Ectodermal cell (in vitro differentiated cells): ENCODE data around the gene WDR33.
"Not testable (repeated sequence)": the region's sequence is repeated elsewhere in the genome, so short reads cannot be mapped to it uniquely, and the experiment has no call there.

Experiments
- H3K27ac ChIP-seq: 2 replicates; pipeline ENCODE4 v1.7.0; 2013; ENCODE audit warnings: mild to moderate bottlenecking, low read depth, low read length; ENCODE audit not compliant: insufficient read depth, poor library complexity, severe bottlenecking
- H3K27me3 ChIP-seq: 2 replicates; pipeline ENCODE4 v1.7.0; 2013; ENCODE audit warnings: mild to moderate bottlenecking, low read length; ENCODE audit not compliant: insufficient read depth, control insufficient read depth, poor library complexity, severe bottlenecking
- H3K36me3 ChIP-seq: one replicate; pipeline ENCODE4 v1.7.0; 2013; ENCODE audit warnings: low read length; ENCODE audit not compliant: control insufficient read depth, insufficient read depth
- H3K4me1 ChIP-seq: one replicate; pipeline ENCODE4 v1.7.0; 2013; ENCODE audit warnings: low read length; ENCODE audit not compliant: control insufficient read depth, insufficient read depth
- H3K4me3 ChIP-seq: 2 replicates; pipeline ENCODE4 v1.7.0; 2013; ENCODE audit warnings: low read depth, low read length, control low read depth; ENCODE audit not compliant: insufficient read depth
- H3K9me3 ChIP-seq: 2 replicates; pipeline ENCODE4 v1.7.0; 2013; ENCODE audit warnings: mild to moderate bottlenecking, low read length, moderate library complexity; ENCODE audit not compliant: control insufficient read depth
- WGBS, 2 experiments: methylation state at CpG; one replicate each; pipeline ENCODE4 v1.1.7; 2013; ENCODE audit warnings: missing lambda C conversion rate in 2 of 2; 5-methylcytosine and 5-hydroxymethylcytosine counted together

WDR33 gene

DNA sequence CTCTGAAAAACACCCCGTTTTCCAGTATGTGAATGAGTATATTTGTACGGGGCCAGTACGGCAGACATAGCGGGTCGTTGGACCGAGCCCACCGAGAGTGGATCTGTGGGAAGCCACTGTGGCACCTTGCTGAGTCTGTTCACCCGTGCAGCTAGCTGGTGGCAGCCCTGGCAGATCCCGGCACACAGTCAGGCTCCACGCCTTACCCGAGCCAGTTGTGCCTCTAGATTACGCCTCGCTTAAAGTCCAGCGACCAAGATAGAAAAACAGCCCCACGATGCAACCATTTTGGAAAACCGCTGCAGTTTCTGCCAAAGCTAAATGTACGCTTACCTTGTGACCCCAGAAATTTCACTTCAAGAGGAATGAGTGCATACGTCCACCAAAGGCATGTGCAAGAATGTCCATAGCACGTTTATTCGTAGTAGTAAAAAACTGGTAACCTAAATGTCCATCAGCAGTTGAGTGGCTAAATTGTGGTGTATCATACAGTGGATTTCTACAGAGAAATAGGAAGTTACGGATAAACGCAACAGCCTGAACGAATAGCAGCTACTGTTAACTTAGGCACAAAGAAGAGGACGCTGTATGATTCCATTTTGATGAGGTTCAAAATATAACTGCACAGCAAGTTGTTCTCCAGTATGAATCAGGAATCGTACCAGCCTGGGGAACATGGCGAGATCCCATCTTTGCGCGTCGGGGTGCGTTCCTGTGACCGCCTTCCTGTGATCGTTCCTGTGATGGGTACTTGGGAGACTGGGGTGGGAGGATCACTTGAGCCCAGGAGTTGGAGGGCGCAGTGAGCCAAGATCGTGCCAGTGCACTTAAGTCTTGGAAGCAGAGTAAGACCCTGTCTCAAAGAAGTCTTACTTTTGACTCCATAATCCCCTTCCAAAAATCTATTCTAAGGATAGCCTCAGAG is 688 bp upstream of the WDR33 start:
- Histone ChIP-seq H3K27ac (peak overlapping the region; percentile 87), H3K9me3 (no peaks in the 10 kb centered on the region), H3K4me3 (peak overlapping the region; percentile 83), H3K4me1 (no peaks in the 10 kb centered on the region), H3K36me3 (no peaks in the 10 kb centered on the region), H3K27me3 (no peaks in the 10 kb centered on the region)
- 64 to 65% methylated on average over 34 of the region's 34 CpGs for WGBS, 2 experiments

DNA sequence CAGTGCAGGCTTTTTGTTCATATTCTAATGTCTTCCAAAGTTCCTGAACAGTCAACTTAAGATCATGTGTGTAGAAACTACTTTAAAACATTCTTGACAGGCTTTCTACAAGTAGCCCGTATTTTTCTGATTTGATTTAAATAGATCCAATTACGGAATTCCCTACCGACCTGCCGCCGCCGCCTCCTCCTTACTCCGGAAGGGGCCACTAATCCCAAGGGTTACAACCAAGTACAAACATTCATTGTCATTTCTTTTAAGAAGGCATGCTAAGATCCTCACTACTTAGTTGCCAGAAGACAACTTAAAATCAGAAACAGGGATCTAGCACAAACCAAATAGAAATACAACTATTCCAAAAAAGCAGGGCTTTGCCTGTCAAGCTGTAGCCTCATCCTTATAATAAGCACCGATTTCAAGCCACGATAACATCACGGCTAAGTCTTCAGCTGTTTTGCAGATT is 784 bp downstream of the WDR33 start:
- Histone ChIP-seq H3K27ac (peak overlapping the region; percentile 87), H3K27me3 (no peaks in the 10 kb centered on the region), H3K4me3 (peak overlapping the region; percentile 83), H3K36me3 (no peaks in the 10 kb centered on the region), H3K4me1 (no peaks in the 10 kb centered on the region), H3K9me3 (no peaks in the 10 kb centered on the region)
- WGBS, 2 experiments, result 0 to 1% methylated on average over 10 of the region's 10 CpGs

DNA sequence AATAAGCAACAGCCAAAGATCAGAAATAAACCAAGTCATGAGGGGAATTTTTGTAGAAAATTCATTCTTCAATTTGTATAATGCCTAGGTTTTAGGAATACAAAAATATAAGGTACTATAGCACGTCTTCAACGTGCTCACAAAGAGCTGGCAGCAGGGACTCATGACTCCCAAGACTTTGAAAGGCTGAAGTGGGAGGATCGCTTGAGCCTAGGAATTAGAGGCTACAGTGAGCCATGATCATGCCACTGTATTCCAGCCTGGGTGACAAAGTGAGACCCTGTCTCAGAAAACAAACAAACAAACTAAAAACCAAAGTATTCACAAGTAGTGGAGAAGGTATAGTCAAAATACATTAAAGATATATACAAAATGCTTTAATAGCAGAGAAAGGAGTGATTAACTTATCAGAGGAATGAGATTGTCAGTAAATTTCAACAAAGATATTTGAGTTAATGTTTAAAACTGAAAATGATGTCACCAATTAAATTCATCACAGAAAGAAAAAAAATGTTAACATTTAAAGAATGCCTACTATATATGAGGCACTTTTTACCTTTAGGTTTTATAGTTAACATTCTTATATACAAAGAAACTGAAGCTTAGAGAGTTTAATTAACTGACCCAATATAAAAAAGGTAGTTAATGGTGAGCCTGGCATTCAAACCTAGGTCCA is 3.2 kb downstream of the WDR33 start:
- no peaks in the 10 kb centered on the region for H3K27me3 ChIP-seq
- no peak overlapping the region for H3K27ac ChIP-seq
- H3K4me3 ChIP-seq, result no peak overlapping the region
- H3K9me3 ChIP-seq, result no peaks in the 10 kb centered on the region
- H3K4me1 ChIP-seq, result no peaks in the 10 kb centered on the region
- no peaks in the 10 kb centered on the region for H3K36me3 ChIP-seq
- 77 to 89% methylated on average over 3 of the region's 3 CpGs for WGBS, 2 experiments

DNA sequence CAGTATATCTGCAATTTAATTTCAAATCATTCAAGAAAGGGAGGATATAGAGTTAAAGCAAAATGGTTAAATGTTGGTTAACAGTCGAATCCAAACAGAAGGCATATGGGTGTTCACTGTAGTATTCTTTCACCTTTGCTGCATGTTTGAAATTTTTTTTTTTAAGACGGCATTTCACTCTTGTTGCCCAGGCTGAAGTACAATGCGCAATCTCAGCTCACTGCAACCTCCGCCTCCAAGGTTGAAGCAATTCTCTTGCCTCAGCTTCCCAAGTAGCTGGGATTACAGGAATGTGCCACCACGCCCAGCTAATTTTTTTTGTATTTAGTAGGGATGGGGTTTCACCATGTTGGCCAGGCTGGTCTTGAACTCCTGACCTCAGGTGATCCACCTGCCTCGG is 4.1 kb downstream of the WDR33 start:
- not testable (repeated sequence) for H3K27me3 ChIP-seq, H3K4me3 ChIP-seq, H3K36me3 ChIP-seq, H3K4me1 ChIP-seq, H3K27ac ChIP-seq, H3K9me3 ChIP-seq
- 91 to 95% methylated on average over 6 of the region's 6 CpGs for WGBS, 2 experiments

DNA sequence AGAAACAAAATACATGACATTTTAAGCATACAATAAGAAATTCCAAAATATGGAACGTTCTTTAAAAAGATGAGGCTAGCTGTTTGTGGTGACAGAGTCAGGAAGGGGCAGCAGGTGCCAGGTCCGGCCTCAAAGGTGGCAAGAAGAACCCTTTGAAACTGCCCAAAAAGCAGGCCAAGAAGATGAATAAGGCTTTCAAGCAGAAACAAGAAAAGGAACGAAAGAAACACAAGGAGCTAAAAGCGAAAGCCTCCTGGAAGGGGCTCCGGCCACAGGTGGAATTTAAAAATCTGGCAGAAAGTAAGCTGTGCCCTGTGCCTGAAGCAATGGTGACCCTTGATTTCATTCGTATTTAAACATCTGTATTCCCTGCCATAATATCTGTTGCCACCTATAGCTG is 5.5 kb downstream of the WDR33 start:
- 95 to 96% methylated on average over 6 of the region's 6 CpGs for WGBS, 2 experiments
- Histone ChIP-seq H3K27ac (no peak overlapping the region), H3K27me3 (no peaks in the 10 kb centered on the region), H3K4me1 (no peaks in the 10 kb centered on the region), H3K36me3 (no peaks in the 10 kb centered on the region), H3K9me3 (no peaks in the 10 kb centered on the region), H3K4me3 (no peak overlapping the region)

DNA sequence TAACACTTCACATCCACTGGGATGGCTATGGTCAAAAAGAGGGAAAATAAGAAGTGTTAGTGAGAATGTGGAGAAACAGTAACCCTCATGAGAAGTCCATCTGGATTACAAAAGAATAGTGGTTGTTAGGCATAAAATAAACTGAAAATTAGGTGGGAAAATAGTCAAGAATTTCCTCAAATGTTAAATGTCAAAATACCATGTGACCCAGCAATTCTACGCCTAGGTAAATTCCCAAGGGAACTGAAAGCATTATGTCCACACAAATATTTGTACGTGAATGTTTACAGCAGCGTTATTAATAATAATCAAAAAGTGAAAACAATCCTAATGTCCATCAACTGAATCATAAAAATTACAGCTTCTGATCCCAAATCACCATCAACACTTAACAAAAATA is 11.0 kb downstream of the WDR33 start:
- H3K4me3 ChIP-seq, result no peak overlapping the region
- H3K27me3 ChIP-seq, result no peaks in the 10 kb centered on the region
- no peak overlapping the region for H3K27ac ChIP-seq
- 96 to 99% methylated on average over 3 of the region's 3 CpGs for WGBS, 2 experiments
- no peaks in the 10 kb centered on the region for H3K9me3 ChIP-seq
- no peaks in the 10 kb centered on the region for H3K4me1 ChIP-seq
- H3K36me3 ChIP-seq, result no peaks in the 10 kb centered on the region

DNA sequence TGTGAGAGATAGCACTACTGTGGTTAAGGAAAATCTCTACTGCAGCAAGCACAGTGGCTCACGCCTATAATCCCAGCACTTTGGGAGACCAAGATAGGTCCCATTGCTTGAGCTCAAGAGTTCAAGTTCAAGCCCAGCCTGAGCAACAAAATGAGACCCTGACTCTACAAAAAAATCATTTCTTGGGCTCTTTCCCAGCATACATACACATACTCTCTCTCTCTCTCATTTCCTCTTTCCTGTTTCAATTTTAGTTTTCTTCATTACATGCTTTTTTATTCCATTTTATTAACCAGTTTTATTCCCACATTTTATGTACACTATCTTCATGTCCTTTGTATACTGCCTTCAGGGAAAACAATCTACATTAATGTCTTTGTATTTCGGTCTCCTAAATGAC is 14.6 kb downstream of the WDR33 start:
- no peak overlapping the region for H3K27ac ChIP-seq
- H3K27me3 ChIP-seq, result no peaks in the 10 kb centered on the region
- no peaks in the 10 kb centered on the region for H3K36me3 ChIP-seq
- H3K9me3 ChIP-seq, result no peaks in the 10 kb centered on the region
- WGBS, 2 experiments, result 80 to 96% methylated on average over 1 to 2 of the region's 2 CpGs
- H3K4me3 ChIP-seq, result no peak overlapping the region
- no peaks in the 10 kb centered on the region for H3K4me1 ChIP-seq

DNA sequence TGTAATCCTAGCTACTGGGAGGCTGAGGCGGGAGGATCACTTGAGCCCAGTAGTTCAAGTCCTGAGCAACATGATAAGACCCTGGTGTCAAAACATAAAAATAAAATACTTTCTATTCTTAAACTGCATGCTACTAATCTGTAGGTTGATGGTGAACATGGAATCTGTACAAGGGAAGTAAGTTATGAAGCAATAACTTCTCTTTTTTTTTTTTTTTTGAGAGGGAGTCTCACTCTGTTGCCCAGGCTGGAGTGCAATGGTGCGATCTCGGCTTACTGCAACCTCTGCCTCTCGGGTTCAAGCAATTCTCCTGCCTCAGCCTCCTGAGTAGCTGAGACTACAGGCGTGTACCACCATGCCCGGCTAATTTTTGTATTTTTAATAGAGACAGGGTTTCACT is 16.1 kb downstream of the WDR33 start:
- WGBS, 2 experiments, result 83 to 94% methylated on average over 6 of the region's 6 CpGs
- not testable (repeated sequence) for H3K4me3 ChIP-seq, H3K27me3 ChIP-seq, H3K9me3 ChIP-seq, H3K4me1 ChIP-seq, H3K27ac ChIP-seq, H3K36me3 ChIP-seq

DNA sequence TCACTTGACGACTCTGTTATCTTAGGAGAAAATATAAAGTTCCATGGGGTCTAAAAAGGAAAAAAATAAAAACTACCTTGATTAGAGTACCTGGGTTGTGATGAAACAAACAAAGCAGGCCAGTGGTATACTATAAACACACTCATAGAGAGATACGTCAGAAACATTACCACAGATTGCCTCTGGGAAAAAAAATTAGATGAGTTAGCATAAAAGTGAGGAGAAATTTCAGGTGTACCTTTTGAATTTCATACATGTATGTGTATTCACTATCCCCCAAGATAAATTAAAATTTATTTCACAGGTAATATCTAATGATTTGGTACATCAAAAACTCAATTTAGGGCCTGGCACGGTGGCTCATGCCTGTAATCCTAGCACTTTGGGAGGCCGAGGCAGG is 18.2 kb downstream of the WDR33 start:
- H3K4me1 ChIP-seq, result no peaks in the 10 kb centered on the region
- no peaks in the 10 kb centered on the region for H3K36me3 ChIP-seq
- 94 to 96% methylated on average over 3 of the region's 4 CpGs for WGBS, 2 experiments
- H3K9me3 ChIP-seq, result no peaks in the 10 kb centered on the region
- no peak overlapping the region for H3K27ac ChIP-seq
- H3K27me3 ChIP-seq, result no peaks in the 10 kb centered on the region
- no peak overlapping the region for H3K4me3 ChIP-seq

DNA sequence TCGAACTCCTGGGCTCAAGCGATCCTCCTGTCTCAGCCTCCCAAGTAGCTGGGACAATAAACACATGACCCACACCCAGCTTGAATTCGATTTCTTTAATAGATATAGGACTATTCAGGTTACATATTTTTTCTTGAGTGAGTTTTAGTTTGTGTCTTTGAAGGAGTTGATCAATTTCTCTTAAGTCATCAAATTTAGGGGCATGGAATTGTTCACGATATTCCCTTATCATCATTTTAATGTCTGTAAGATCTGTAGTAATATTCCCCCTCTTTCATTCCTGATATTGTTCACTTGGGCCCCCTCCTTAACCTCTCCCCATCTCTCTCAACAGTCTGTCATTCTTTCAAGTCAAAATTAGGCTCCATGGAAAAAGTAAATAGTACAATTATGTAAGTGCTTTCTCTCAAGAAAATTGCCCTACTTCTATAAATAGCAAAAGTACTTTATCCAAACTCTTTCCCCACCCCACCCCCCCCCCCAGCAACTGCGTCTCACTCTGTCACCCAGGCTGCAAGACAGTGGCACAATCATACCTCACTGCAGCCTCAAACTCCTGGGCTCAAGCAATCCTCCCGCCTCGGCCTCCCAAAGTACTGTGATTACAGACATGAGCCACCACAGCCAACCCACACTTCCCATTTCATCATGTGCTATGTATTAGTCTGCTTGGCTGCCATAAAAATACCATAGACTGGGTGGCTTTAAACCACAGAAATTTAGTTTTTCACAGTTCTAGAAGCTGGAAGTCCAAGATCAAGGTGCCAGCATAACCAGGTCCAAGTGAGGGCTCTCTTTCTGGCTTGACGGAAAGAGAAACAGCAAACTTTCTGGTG is 20.1 kb downstream of the WDR33 start:
- 94 to 95% methylated on average over 6 to 7 of the region's 8 CpGs for WGBS, 2 experiments

More for the DNA sequence above, 20.1 kb downstream of the WDR33 start:
- Histone ChIP-seq H3K4me1 (no peaks in the 10 kb centered on the region), H3K27ac (no peak overlapping the region), H3K9me3 (no peaks in the 10 kb centered on the region), H3K36me3 (no peaks in the 10 kb centered on the region), H3K27me3 (no peaks in the 10 kb centered on the region), H3K4me3 (no peak overlapping the region)
